Mesothelial cell of epicardium (in vitro differentiated cells): ENCODE data around the gene OPN1LW. TPM values are rescaled to one million over a fixed set of nuclear protein-coding genes. Genes with fewer than 3 reads are reported as not detected.
"Not testable (repeated sequence)": the region's sequence is repeated elsewhere in the genome, so short reads cannot be mapped to it uniquely, and the experiment has no call there.

Experiments
- DNase-seq, 2 experiments: peaks; one replicate each; pipeline ENCODE4 v3.0.0; 2021; ENCODE audit warnings: low spot score in 2 of 2; ENCODE audit not compliant: unreplicated experiment in 2 of 2
- H3K27ac Mint-ChIP-seq: 2 replicates; pipeline ENCODE4 v1.8.0; 2021; ENCODE audit warnings: mixed read lengths
- H3K27me3 Mint-ChIP-seq: 2 replicates; pipeline ENCODE4 v1.8.0; 2021; ENCODE audit warnings: low read depth, mixed read lengths
- H3K36me3 Mint-ChIP-seq: 2 replicates; pipeline ENCODE4 v1.8.0; 2021; ENCODE audit warnings: mixed read lengths
- H3K4me1 Mint-ChIP-seq: 2 replicates; pipeline ENCODE4 v1.8.0; 2021; ENCODE audit warnings: mixed read lengths
- H3K4me3 Mint-ChIP-seq: 2 replicates; pipeline ENCODE4 v1.8.0; 2021; ENCODE audit warnings: mild to moderate bottlenecking, moderate library complexity, mixed read lengths
- H3K9me3 Mint-ChIP-seq: 2 replicates; pipeline ENCODE4 v1.8.0; 2021; ENCODE audit warnings: mixed read lengths
- CTCF ChIP-seq: fragments of 200-600 bp; sonication (generic); IDR thresholded peaks from one replicate; pipeline ENCODE4 v1.5.0; 2021; ENCODE audit warnings: antibody characterized with exemption; ENCODE audit not compliant: unreplicated experiment
- total RNA-seq: library from RNA; stranded (reverse); gene quantifications from 3 replicates; pipeline ENCODE4 v1.2.1, GENCODE V29; 2021

Gene OPN1LW
- total RNA-seq, 1 donor from 2014 or later: not detected

GRCh38 chrX:154142386-154142785, 1.7 kb upstream of the OPN1LW start:
- no peak overlapping the region for H3K4me3 Mint-ChIP-seq
- no peaks in the 10 kb centered on the region for H3K36me3 Mint-ChIP-seq
- no peaks in the 10 kb centered on the region for H3K4me1 Mint-ChIP-seq
- peaks cover 15% of the 10 kb centered on the region for H3K9me3 Mint-ChIP-seq
- TF ChIP-seq CTCF: no peak
- H3K27me3 Mint-ChIP-seq: peaks cover 1% of the 10 kb centered on the region
- H3K27ac Mint-ChIP-seq: no peak overlapping the region
- DNase-seq: no peak

GRCh38 chrX:154142950-154143745, 895 bp upstream of the OPN1LW start:
- no peak for TF ChIP-seq CTCF
- no peaks in the 10 kb centered on the region for H3K4me1 Mint-ChIP-seq
- no peak overlapping the region for H3K27ac Mint-ChIP-seq
- H3K9me3 Mint-ChIP-seq: peaks cover 15% of the 10 kb centered on the region
- no peak overlapping the region for H3K4me3 Mint-ChIP-seq
- H3K36me3 Mint-ChIP-seq: no peaks in the 10 kb centered on the region
- no peak for DNase-seq
- peaks cover 1% of the 10 kb centered on the region for H3K27me3 Mint-ChIP-seq

- H3K27me3 Mint-ChIP-seq, DNase-seq, H3K4me3 Mint-ChIP-seq, H3K4me1 Mint-ChIP-seq, H3K9me3 Mint-ChIP-seq, H3K27ac Mint-ChIP-seq, H3K36me3 Mint-ChIP-seq: not testable (repeated sequence)
These were observed 7.0 kb downstream of the OPN1LW start for GRCh38 chrX:154151030-154151429.

- H3K27ac Mint-ChIP-seq, H3K4me3 Mint-ChIP-seq, H3K4me1 Mint-ChIP-seq, H3K27me3 Mint-ChIP-seq, DNase-seq, H3K9me3 Mint-ChIP-seq, H3K36me3 Mint-ChIP-seq: not testable (repeated sequence)
These were observed 12.2 kb downstream of the OPN1LW start for GRCh38 chrX:154156221-154156620.

GRCh38 chrX:154157207-154157606, 13.2 kb downstream of the OPN1LW start:
- not testable (repeated sequence) for H3K27ac Mint-ChIP-seq, DNase-seq, H3K9me3 Mint-ChIP-seq, H3K36me3 Mint-ChIP-seq, H3K4me1 Mint-ChIP-seq, H3K4me3 Mint-ChIP-seq, H3K27me3 Mint-ChIP-seq

- H3K36me3 Mint-ChIP-seq, H3K4me3 Mint-ChIP-seq, H3K27ac Mint-ChIP-seq, H3K9me3 Mint-ChIP-seq, DNase-seq, H3K27me3 Mint-ChIP-seq, H3K4me1 Mint-ChIP-seq: not testable (repeated sequence)
These were observed 15.3 kb downstream of the OPN1LW start for GRCh38 chrX:154159345-154159744.

GRCh38 chrX:154164902-154165301, 20.9 kb downstream of the OPN1LW start:
- not testable (repeated sequence) for DNase-seq, H3K4me1 Mint-ChIP-seq, H3K9me3 Mint-ChIP-seq, H3K36me3 Mint-ChIP-seq, H3K4me3 Mint-ChIP-seq, H3K27me3 Mint-ChIP-seq, H3K27ac Mint-ChIP-seq

- H3K27ac Mint-ChIP-seq, DNase-seq, H3K36me3 Mint-ChIP-seq, H3K4me3 Mint-ChIP-seq, H3K27me3 Mint-ChIP-seq, H3K4me1 Mint-ChIP-seq, H3K9me3 Mint-ChIP-seq: not testable (repeated sequence)
These were observed 24.3 kb downstream of the OPN1LW start for GRCh38 chrX:154168384-154168783.

- not testable (repeated sequence) for H3K27me3 Mint-ChIP-seq, H3K4me3 Mint-ChIP-seq, H3K36me3 Mint-ChIP-seq
These were observed 28.5 kb downstream of the OPN1LW start for GRCh38 chrX:154172535-154172943.

GRCh38 chrX:154174356-154174755, 30.3 kb downstream of the OPN1LW start:
- not testable (repeated sequence) for H3K9me3 Mint-ChIP-seq, H3K27ac Mint-ChIP-seq, H3K36me3 Mint-ChIP-seq, DNase-seq, H3K4me3 Mint-ChIP-seq, H3K27me3 Mint-ChIP-seq, H3K4me1 Mint-ChIP-seq

More at GRCh38 chrX:154172535-154172943, 28.5 kb downstream of the OPN1LW start:
- H3K9me3 Mint-ChIP-seq, DNase-seq, H3K4me1 Mint-ChIP-seq, H3K27ac Mint-ChIP-seq: not testable (repeated sequence)

GRCh38 chrX:154182296-154182695, 38.3 kb downstream of the OPN1LW start, which contains the start of gene OPN1MW:
Gene OPN1MW, plus strand, starts transcription at chrX:154182596. Its CDS starts 82 bp downstream, at chrX:154182678.
- H3K9me3 Mint-ChIP-seq, H3K4me3 Mint-ChIP-seq, H3K36me3 Mint-ChIP-seq, H3K27me3 Mint-ChIP-seq, H3K4me1 Mint-ChIP-seq, H3K27ac Mint-ChIP-seq, DNase-seq: not testable (repeated sequence)

GRCh38 chrX:154183794-154184193, 39.8 kb downstream of the OPN1LW start:
- not testable (repeated sequence) for H3K9me3 Mint-ChIP-seq, H3K27me3 Mint-ChIP-seq, H3K4me3 Mint-ChIP-seq, DNase-seq, H3K36me3 Mint-ChIP-seq, H3K4me1 Mint-ChIP-seq, H3K27ac Mint-ChIP-seq
